Measurements from ENCODE around the gene TNS1.

- no peak for TF ChIP-seq EZH2 (IDR thresholded peaks at IDR 0.05; ENCODE audit: insufficient read depth, low read length)
- TF ChIP-seq CTCF (IDR thresholded peaks at IDR 0.05; ENCODE audit: insufficient read depth, low read depth, low read length) = no peak
Measured at GRCh38 chr2:217853961-217854360, 148.8 kb downstream of the TNS1 start.
